Measurements from ENCODE around the gene TMEM109.
A peak's percentile ranks its signal among the peaks of the same experiment; 100 is the strongest.

TMEM109 gene

GRCh38 chr11:60879971-60880588 lies 33.9 kb upstream of the TMEM109 start:
- no peak for DNase-seq (ENCODE audit: low read depth)
- no peak for TF ChIP-seq CTCF (conservative IDR thresholded peaks at IDR 0.05; ENCODE audit: low read depth, low read length)
- no peak overlapping the region for H3K4me3 ChIP-seq (ENCODE audit: low read length)

- no peak overlapping the region for H3K4me3 ChIP-seq (ENCODE audit: low read length)
- no peak for TF ChIP-seq CTCF (conservative IDR thresholded peaks at IDR 0.05; ENCODE audit: low read depth, low read length)
- no peak for DNase-seq (ENCODE audit: low read depth)
Observed at GRCh38 chr11:60880643-60881282, 33.2 kb upstream of the TMEM109 start.

- no peak overlapping the region for H3K4me3 ChIP-seq (ENCODE audit: low read length)
- DNase-seq (ENCODE audit: low read depth) = no peak
- TF ChIP-seq CTCF (conservative IDR thresholded peaks at IDR 0.05; ENCODE audit: low read depth, low read length) = peak; percentile 78
Observed at GRCh38 chr11:60887556-60887955, 26.4 kb upstream of the TMEM109 start.

- no peak for TF ChIP-seq CTCF (conservative IDR thresholded peaks at IDR 0.05; ENCODE audit: low read depth, low read length)
- DNase-seq (ENCODE audit: low read depth) = no peak
Observed at GRCh38 chr11:60889869-60890311, 24.1 kb upstream of the TMEM109 start.

GRCh38 chr11:60890696-60891095 lies 23.3 kb upstream of the TMEM109 start:
- no peak overlapping the region for H3K4me3 ChIP-seq (ENCODE audit: low read length)
- DNase-seq (ENCODE audit: low read depth) = no peak
- TF ChIP-seq CTCF (conservative IDR thresholded peaks at IDR 0.05; ENCODE audit: low read depth, low read length) = no peak

More at GRCh38 chr11:60889869-60890311, 24.1 kb upstream of the TMEM109 start:
- H3K4me3 ChIP-seq (ENCODE audit: low read length) = no peak overlapping the region

- no peak for TF ChIP-seq CTCF (conservative IDR thresholded peaks at IDR 0.05; ENCODE audit: low read depth, low read length)
- no peak overlapping the region for H3K4me3 ChIP-seq (ENCODE audit: low read length)
- no peak for DNase-seq (ENCODE audit: low read depth)
Observed at GRCh38 chr11:60891103-60891741, 22.7 kb upstream of the TMEM109 start.

Data from retinal pigment epithelial cell (primary cell).